Panc1 (cell line): ENCODE results near the gene SRSF9. TPM values are rescaled to one million over a fixed set of nuclear protein-coding genes. Genes with fewer than 3 reads are reported as not detected.
A peak's percentile ranks its signal among the peaks of the same experiment; 100 is the strongest.

Source experiments
- ATAC-seq: fragments of 200-7000 bp; cut with Tn5 transposase; 2 replicates; pipeline ENCODE4 v1.9.1; 2020; ENCODE audit warnings: mild to moderate bottlenecking, moderate library complexity
- BruUV-seq: library from RNA; stranded (reverse); fragments of 400-500 nt; replicated peaks from 2 replicates; lab custom pipeline; 2021; lab: Mats Ljungman, UMichigan
- CTCF ChIA-PET: fragments of 300-600 bp; sonication (Branson Sonifier 250); formaldehyde crosslinking; loops from one replicate; lab custom pipeline; 2022; ENCODE audit warnings: antibody characterized with exemption; lab: Charles Lee
- POLR2A ChIA-PET: fragments of 300-600 bp; sonication (Branson Sonifier 250); formaldehyde crosslinking; loops from one replicate; lab custom pipeline; 2022; ENCODE audit warnings: antibody characterized with exemption; lab: Charles Lee
- DNase-seq: peaks from one replicate; pipeline ENCODE4 v3.0.0-alpha.2; 2010; ENCODE audit warnings: low read depth, low spot score
- H3K27ac ChIP-seq: 2 replicates; pipeline ENCODE4 v1.5.1; 2011; ENCODE audit warnings: mild to moderate bottlenecking, low read length, inconsistent platforms
- H3K27me3 ChIP-seq: fragments of 200-500 bp; sonication (Bioruptor generic); 2 replicates; pipeline ENCODE4 v1.6.0; 2014; ENCODE audit warnings: low read length, inconsistent platforms; ENCODE audit not compliant: control insufficient read depth, insufficient read depth
- H3K36me3 ChIP-seq: fragments of 200-500 bp; sonication (Bioruptor generic); 2 replicates; pipeline ENCODE4 v1.5.1; 2014; ENCODE audit warnings: inconsistent platforms, mild to moderate bottlenecking, low read length, moderate library complexity; ENCODE audit not compliant: control insufficient read depth, insufficient read depth
- H3K4me1 ChIP-seq: 2 replicates; pipeline ENCODE4 v1.5.1; 2011; ENCODE audit warnings: inconsistent platforms, mild to moderate bottlenecking, low read length, moderate library complexity; ENCODE audit not compliant: control insufficient read depth, insufficient read depth
- H3K4me3 ChIP-seq, 2 experiments: 2 replicates each; pipeline ENCODE4 v1.5.1; 2011 to 2012; ENCODE audit warnings: low read depth in 2 of 2, low read length in 2 of 2, mild to moderate bottlenecking in 2 of 2, inconsistent platforms in 1 of 2, moderate library complexity in 1 of 2
- H3K9me3 ChIP-seq: fragments of 200-500 bp; sonication (Bioruptor generic); 2 replicates; pipeline ENCODE4 v1.5.1; 2014; ENCODE audit warnings: low read depth, mild to moderate bottlenecking, inconsistent platforms, low read length, moderate library complexity; ENCODE audit not compliant: control insufficient read depth, insufficient read depth
- POLR2AphosphoS5 ChIP-seq: IDR thresholded peaks from 2 replicates; pipeline ENCODE4 v1.6.1; 2012; ENCODE audit warnings: mild to moderate bottlenecking, low read depth, low read length, moderate library complexity
- SIN3A ChIP-seq: IDR thresholded peaks from 2 replicates; pipeline ENCODE4 v1.6.1; 2012; ENCODE audit warnings: low read depth, mild to moderate bottlenecking, low read length, moderate library complexity, borderline replicate concordance; ENCODE audit not compliant: insufficient read depth
- TCF7L2 ChIP-seq: IDR thresholded peaks from 2 replicates; pipeline ENCODE4 v1.6.1; 2011; ENCODE audit warnings: mild to moderate bottlenecking, low read depth, low read length, inconsistent platforms
- in situ Hi-C: cut with HindIII; loops from 2 replicates; pipeline ENCODE4 v1.10.0; 2016; ENCODE audit warnings: low sequenced_read_pairs, low pct_unique_long_range_greater_than_20kb
- intact Hi-C: fragments of 100-400 bp; cut with micrococcal nuclease; formaldehyde crosslinking; loops from one replicate; pipeline ENCODE4 v1.10.0; 2022; ENCODE audit not compliant: unreplicated experiment
- total RNA-seq: library from RNA; stranded (reverse); gene quantifications from one replicate; pipeline ENCODE4 v1.2.1, GENCODE V29; 2021; ENCODE audit not compliant: unreplicated experiment
- TF ChIP-seq, protein P1 (sequence below): fragments of 450-650 bp; IDR thresholded peaks from 2 replicates; pipeline ENCODE4 v1.5.1; 2017; ENCODE audit warnings: mild to moderate bottlenecking
- TF ChIP-seq, protein P2 (sequence below), 2 experiments: IDR thresholded peaks; 2 replicates each; pipeline ENCODE4 v1.6.1; 2011 to 2012; ENCODE audit warnings: low read depth in 2 of 2, control low read depth in 1 of 2, low read length in 1 of 2, mild to moderate bottlenecking in 1 of 2, moderate library complexity in 1 of 2; ENCODE audit not compliant: insufficient read depth in 1 of 2

SRSF9 gene
- total RNA-seq, 1 experiment from 2014 or later, result 269 TPM

DNA sequence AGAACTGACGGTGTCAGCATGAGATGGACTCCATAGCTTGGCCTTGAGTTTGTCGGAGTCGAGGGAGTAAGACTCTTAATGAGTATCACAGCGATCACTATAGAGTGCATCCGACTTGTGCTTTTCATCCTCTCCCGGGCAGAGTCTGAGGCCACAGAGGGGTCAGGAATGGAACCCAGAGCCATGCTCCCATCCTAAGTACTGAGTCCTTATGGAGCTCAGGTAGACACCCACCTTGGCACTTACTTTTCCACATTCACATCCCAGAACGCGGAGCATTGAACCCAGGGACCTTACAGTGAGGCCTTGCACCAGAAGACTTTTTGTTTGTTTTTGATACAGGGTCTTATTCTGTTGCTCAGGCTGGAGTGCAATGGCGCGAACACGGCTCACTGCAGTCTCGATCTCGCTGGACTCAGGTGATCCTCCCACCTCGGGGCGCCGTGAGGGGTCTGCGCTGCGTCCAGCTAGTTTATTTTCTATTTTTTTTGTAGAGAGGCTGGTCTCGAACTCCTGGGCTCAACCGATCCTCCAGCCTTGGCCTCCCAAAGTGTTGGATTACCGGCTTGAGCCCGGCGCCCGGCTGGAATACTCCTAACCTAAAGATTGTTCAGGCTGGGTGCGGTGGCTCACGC is 719 bp upstream of the SRSF9 start:
- ChIA-PET POLR2A (no interaction called here), CTCF (no interaction called here)
- intact Hi-C loops, result no loop called here
- Histone ChIP-seq H3K4me3 (peak overlapping the region; percentile 94 to 96), H3K27me3 (no peaks in the 10 kb centered on the region), H3K36me3 (peaks cover 14% of the 10 kb centered on the region), H3K4me1 (peaks cover 40% of the 10 kb centered on the region), H3K27ac (peak overlapping the region; percentile 90), H3K9me3 (no peaks in the 10 kb centered on the region)
- in situ Hi-C loops, result no loop called here
- peak; percentile 61 for ATAC-seq
- TF ChIP-seq, protein P1, sequence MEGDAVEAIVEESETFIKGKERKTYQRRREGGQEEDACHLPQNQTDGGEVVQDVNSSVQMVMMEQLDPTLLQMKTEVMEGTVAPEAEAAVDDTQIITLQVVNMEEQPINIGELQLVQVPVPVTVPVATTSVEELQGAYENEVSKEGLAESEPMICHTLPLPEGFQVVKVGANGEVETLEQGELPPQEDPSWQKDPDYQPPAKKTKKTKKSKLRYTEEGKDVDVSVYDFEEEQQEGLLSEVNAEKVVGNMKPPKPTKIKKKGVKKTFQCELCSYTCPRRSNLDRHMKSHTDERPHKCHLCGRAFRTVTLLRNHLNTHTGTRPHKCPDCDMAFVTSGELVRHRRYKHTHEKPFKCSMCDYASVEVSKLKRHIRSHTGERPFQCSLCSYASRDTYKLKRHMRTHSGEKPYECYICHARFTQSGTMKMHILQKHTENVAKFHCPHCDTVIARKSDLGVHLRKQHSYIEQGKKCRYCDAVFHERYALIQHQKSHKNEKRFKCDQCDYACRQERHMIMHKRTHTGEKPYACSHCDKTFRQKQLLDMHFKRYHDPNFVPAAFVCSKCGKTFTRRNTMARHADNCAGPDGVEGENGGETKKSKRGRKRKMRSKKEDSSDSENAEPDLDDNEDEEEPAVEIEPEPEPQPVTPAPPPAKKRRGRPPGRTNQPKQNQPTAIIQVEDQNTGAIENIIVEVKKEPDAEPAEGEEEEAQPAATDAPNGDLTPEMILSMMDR, result no peak
- TF ChIP-seq TCF7L2, result no peak
- TF ChIP-seq POLR2AphosphoS5, result no peak
- TF ChIP-seq SIN3A, result no peak
- TF ChIP-seq, protein P2, sequence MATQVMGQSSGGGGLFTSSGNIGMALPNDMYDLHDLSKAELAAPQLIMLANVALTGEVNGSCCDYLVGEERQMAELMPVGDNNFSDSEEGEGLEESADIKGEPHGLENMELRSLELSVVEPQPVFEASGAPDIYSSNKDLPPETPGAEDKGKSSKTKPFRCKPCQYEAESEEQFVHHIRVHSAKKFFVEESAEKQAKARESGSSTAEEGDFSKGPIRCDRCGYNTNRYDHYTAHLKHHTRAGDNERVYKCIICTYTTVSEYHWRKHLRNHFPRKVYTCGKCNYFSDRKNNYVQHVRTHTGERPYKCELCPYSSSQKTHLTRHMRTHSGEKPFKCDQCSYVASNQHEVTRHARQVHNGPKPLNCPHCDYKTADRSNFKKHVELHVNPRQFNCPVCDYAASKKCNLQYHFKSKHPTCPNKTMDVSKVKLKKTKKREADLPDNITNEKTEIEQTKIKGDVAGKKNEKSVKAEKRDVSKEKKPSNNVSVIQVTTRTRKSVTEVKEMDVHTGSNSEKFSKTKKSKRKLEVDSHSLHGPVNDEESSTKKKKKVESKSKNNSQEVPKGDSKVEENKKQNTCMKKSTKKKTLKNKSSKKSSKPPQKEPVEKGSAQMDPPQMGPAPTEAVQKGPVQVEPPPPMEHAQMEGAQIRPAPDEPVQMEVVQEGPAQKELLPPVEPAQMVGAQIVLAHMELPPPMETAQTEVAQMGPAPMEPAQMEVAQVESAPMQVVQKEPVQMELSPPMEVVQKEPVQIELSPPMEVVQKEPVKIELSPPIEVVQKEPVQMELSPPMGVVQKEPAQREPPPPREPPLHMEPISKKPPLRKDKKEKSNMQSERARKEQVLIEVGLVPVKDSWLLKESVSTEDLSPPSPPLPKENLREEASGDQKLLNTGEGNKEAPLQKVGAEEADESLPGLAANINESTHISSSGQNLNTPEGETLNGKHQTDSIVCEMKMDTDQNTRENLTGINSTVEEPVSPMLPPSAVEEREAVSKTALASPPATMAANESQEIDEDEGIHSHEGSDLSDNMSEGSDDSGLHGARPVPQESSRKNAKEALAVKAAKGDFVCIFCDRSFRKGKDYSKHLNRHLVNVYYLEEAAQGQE (IDR thresholded peaks at IDR 0.05; ENCODE audit: insufficient read depth in 1 of 2, low read depth in 2 of 2, low read length in 1 of 2), result no peak
- BruUV-seq, result no TSS peak
- no peak for DNase-seq

DNA sequence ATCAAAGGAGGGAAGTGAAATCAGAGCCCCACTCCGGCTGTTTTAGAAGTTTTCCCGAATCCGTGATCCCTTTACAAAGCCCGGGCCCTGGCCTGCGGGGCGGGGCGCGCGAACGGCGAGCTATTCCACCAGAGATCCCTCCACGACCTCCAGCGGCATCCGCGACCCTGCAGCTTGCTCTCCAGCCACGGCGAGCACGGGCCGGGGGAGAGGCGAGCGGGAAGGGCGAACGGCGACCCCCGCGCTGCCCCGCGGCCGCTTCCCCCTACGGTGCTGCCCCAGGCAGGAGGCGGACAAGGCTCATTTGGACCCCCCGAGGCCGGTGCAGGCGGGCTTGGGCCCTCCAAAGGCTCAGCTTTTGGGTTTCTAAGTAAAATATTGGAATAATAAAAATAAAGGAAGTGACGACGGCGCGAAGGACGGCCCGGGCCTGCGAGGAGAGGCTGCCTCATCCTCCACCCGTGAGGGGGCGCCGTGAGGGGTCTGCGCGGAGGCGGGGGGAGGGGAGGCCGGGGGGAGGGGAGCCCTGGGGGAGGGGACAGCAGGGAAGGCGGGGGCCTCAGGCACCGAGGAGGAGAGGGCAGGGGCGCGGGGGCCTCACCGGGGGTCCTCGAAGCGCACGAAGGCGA is 613 bp downstream of the SRSF9 start:
- BruUV-seq, result no TSS peak

More for the DNA sequence above, 613 bp downstream of the SRSF9 start:
- DNase-seq, result no peak
- in situ Hi-C loops (no loop called here), intact Hi-C loops (no loop called here)
- Histone ChIP-seq H3K27me3 (no peaks in the 10 kb centered on the region), H3K36me3 (peaks cover 27% of the 10 kb centered on the region), H3K4me3 (peak overlapping the region; percentile 94 to 96), H3K9me3 (no peaks in the 10 kb centered on the region), H3K4me1 (peaks cover 29% of the 10 kb centered on the region; the same call in 1 of the 2 replicates), H3K27ac (peak overlapping the region; percentile 88)
- ChIA-PET POLR2A (interaction anchor here (0.6 kb wide), 1 partner anchor 12 kb away, joined by 5 read pairs; no protein-coding TSS in a partner anchor), CTCF (no interaction called here)
- ATAC-seq, result peak; percentile 20
- TF ChIP-seq POLR2AphosphoS5 (no peak), SIN3A (no peak), TCF7L2 (no peak)
- TF ChIP-seq, protein P1, result no peak
- TF ChIP-seq, protein P2 (IDR thresholded peaks at IDR 0.05; ENCODE audit: insufficient read depth in 1 of 2, low read depth in 2 of 2, low read length in 1 of 2), result no peak
